Jurkat, Clone E6-1 (cell line): ENCODE measurements around the gene SLC7A7.
"Not testable (repeated sequence)": the region's sequence is repeated elsewhere in the genome, so short reads cannot be mapped to it uniquely, and the experiment has no call there.

Source experiments
- DNase-seq: peaks from one replicate; pipeline ENCODE4 v3.0.0-alpha.2; 2011; ENCODE audit warnings: low read depth, low spot score
- H3K4me3 ChIP-seq: 2 replicates; pipeline ENCODE4 v1.5.1; 2011; ENCODE audit warnings: mild to moderate bottlenecking, low read length, control low read depth, moderate library complexity

The SLC7A7 gene

DNA sequence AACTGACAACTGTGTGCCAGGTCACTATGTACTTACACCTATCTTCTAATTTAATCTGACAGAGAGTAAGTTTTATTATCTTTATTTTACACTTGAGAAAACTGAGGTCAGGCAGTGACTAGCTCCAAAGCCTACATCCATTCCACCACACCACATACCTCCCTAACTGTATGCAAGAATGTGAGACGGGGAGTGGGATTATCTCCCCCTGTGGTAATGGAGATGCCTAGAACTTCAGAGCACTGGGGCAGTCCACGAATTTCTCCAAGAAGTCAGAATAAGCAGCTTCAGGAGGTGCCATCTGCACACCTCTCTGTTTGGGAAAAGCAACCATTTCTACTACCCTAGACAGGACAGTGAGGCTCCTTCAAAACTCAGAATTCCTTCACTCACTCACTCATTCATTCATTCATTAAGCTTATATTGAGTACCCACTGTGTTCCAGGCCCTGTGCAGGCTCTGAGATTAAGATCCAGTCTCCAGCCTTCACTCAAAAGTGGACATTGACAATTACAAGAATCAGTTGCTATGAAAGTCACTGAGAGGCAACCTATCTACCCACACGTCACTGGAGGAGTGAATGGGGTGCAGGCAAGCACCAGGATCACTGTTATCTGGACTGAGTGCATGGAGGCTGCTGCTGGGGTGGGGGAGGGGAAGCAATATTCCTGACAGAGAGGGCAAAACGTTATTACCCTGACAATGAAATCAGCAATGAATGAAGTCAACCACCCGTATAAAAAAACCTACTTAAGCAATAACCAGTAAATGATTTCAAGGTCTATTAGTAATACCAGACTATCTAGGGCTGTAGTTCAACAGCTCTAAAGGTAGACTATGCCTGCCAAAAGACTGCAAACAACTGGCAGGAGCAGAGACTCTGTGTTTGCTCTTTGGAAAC, 18.0 kb downstream of the SLC7A7 start:
- DNase-seq, result no peak
- H3K4me3 ChIP-seq, result no peak overlapping the region

DNA sequence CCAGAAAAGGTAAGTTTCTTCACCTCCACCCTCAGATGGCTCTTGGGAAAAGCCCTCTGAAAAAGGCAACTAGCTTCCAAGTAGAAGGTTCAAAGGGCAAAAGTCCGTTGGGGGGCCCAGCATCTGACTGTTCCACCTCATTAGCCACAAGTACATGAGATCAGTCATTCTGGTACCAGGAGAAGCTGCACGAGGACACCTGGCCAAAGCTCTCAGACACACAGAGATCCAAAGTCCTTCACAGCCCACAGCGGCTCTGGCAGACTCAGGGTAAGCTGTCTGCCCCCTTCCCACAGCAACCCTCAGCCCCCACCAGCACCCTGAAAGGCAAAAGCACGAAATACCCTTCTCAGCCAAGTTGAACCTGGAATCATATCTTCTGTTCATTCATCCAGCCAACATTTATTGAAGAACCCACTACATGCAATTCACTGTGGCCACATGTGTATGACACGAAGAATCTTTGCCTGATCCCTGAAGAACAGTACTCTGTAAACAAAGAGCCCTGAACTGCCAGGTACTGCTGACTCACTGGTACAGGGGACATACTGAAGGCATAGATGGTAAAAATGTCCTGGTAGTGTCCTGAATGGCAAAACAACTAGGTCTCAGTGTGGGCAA, 19.0 kb downstream of the SLC7A7 start:
- no peak for DNase-seq
- no peak overlapping the region for H3K4me3 ChIP-seq

DNA sequence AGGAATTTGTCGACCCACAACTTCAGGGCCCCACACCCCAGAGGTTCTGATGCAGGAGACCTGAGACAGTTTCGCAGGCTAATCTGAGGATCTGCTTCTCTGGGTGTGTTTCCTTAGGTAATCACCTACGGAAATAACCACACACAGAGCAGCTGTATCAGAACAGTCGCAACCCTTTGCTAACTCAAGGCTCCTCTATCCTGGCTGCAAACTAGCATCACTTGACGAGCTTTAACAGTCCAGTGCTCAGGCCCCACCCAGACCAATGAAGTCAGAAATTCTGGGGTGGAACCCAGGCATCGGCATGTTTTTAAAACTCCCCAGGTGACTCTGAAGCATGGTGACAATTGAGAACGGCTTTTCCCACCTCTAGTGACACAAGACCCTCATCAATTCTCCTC, 20.7 kb downstream of the SLC7A7 start:
- DNase-seq, result no peak

DNA sequence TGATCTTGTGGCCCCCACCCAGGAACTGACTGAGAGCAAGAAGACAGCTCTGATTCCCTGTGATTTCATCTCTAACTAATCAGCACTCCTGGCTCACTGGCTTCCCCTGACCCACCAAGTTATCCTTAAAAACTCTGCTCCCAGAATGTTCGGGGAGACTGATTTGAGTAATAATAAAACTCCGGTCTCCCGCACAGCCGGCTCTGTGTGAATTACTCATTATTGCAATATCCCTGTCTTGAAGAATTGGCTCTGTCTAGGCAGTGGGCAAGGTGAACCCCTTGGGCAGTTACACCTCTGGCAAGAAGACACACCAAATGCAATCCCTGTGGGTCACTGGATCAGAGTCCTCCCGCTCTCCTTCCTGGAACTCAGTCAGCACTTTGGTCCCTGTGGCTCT, 21.3 kb downstream of the SLC7A7 start:
- H3K4me3 ChIP-seq, result no peak overlapping the region
- DNase-seq, result no peak

More for the DNA sequence above, 20.7 kb downstream of the SLC7A7 start:
- H3K4me3 ChIP-seq, result no peak overlapping the region

DNA sequence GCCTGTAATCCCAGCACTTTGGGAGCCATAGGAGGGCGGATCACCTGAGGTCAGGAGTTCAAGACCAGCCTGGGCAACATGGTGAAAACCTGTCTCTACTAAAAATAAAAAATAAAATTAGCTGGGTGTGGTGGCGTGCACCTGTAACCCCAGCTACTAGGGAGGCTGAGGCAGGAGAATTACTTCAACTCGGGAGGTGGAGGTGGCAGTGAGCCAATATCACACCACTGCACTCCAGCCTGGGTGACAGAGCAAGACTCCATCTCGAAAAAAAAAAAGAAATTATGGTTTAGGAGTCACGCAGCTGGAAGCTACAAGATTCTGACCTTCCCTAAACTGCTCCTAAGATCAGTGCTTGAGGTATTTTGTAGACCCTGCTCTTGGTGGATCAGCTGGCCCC, 21.7 kb downstream of the SLC7A7 start:
- DNase-seq, H3K4me3 ChIP-seq: not testable (repeated sequence)

DNA sequence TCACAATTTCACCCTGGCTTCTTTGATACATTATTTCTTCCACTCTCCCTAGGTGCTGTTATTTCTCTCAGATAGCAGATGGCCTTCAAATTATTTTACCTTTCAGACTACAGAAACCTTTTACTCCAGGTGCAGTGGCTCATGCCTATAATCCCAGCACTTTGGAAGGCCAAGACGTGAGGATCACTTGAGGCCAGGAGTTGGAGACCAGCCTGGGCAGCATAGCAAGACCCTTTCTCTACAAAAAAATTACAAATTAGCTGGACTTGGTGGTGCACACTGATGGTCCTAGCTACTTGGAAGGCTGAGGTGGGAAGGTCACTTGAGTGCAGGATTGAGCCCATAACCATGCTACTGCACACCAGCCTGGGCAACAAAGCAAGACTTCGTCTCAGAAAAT, 23.1 kb downstream of the SLC7A7 start:
- no peak for DNase-seq
- no peak overlapping the region for H3K4me3 ChIP-seq

DNA sequence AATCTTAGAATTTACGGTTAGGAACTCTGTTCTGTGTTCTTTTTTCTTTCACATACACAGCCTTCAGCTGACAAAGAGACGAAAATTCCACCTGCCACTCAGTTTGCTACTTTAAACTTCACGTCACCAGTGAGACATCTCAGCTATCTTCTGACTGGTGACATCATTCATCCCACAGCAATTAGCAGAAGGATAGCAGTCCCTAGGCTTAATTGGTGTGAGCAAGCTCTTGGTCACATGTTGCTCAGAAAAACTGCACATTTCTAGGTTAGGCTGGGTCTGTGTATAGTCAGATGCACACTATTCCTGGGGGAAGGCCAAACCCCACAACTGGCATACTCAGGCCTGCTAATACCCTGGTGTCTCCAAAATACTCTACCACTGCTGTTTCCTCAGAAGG, 23.9 kb downstream of the SLC7A7 start:
- DNase-seq, result no peak
- H3K4me3 ChIP-seq, result no peak overlapping the region

DNA sequence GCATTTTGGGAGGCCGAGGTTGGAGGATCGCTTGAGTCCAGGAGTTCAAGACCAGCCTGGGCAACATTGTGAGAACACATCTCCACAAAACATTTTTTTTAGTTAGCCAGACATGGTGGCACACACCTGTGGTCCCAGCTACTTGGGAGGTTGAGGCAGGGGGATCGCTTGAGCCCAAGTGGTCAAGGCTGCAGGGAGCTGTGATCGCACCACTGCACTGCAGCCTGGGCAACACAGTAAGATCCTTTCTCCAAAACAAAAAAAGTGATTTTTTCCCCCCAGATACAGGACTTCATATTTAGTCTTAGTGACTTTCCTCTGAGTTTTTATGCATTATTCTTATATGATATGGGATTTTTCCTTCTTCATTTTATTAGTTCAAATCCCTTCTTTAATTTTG, 28.6 kb downstream of the SLC7A7 start:
- DNase-seq, result no peak
- no peak overlapping the region for H3K4me3 ChIP-seq

DNA sequence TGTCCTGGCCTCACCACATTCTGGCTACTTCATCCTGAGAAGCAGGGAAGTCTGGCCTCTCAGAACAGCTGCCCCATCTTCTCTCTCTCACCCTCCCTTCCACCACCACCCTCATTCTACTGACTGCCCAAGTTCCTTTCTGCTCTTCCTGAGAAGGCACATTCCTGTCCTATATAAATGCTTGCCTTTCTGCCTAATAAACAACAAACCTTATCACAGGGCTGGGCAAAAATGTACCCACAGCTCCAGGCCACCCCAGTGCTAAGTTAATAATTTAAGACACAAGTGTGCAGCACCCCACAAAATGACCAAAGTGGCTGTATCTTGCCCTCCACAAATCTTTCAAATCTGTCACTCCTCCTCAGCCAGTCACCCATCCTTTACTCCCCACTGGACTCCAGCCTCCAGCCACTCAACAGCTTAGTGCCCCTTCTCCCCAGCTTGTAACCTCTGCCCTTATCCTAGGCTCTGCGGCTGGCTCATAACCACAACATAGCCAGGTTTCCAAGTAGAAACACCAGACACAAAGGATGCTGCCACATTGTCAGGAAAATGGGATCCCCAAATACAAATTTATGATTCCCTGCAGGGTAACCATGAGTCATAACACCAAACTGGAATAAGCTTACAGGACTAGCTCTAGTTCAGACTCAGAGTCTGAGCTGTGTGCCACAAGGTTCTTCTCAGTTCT, 33.8 kb downstream of the SLC7A7 start:
- H3K4me3 ChIP-seq, result no peak overlapping the region
- no peak for DNase-seq

DNA sequence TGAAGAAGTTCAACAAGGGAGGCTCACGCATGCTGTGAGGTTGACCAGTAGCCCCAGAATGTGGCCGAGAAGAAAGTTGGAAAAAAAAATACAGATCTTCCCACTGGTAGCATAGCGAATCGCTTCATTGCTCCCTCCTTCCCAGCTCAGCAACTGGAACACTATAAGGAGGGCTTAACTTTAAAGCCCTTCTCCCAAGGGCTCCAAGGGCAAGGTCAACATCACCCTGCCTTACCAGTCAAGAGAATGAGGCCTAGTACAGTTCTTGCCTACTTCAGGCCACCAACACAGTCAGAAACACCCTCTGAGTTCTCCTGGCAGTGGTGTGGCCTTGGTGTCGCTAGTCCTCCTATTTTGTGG, 34.3 kb downstream of the SLC7A7 start:
- no peak overlapping the region for H3K4me3 ChIP-seq
- no peak for DNase-seq

DNA sequence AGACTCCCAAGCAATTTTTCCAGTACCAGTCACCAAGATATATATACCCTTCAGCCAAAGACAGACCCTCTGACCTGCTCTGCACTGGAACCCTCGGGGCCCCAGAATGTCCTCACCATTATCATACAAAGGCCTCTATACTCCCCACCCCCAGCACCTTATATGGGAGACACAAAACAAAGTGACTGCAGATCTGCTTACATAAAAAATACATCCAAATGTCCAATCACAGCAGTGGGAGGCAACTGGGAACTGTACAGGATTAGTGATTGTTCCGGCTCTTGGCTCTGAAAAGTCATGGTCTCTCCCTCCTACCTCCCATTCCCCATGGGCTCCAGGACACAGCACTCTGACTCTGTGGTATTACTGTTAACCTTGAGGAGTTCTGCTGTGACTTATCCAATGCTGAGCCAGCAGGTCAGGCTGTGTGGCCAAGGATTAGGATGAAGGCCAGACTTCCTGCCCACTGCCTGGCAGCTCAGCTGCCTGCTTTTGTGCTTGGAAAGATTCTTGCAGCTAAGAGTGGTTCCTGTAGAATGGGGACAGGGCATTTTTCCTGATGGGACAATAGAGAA, 35.0 kb downstream of the SLC7A7 start:
- no peak for DNase-seq
- H3K4me3 ChIP-seq, result no peak overlapping the region

DNA sequence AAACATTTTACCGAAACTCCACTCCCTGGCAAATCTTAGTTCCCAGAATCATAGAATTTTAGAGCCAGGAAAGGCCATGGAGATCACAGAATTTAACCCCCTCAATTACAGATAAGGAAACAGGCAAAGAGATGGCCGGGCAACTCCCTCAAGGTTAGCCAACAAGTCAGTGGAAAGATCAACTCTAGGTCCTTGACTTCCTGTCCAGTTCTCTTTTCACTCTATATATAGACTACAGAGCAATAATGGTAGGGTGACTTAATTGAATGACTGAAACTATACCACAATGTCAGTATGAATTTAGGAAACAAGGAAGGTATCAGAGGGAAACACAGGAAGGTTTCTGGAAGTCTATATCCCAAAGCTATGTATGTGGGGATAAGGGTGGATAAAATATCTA, 37.2 kb downstream of the SLC7A7 start:
- no peak for DNase-seq
- H3K4me3 ChIP-seq, result no peak overlapping the region

DNA sequence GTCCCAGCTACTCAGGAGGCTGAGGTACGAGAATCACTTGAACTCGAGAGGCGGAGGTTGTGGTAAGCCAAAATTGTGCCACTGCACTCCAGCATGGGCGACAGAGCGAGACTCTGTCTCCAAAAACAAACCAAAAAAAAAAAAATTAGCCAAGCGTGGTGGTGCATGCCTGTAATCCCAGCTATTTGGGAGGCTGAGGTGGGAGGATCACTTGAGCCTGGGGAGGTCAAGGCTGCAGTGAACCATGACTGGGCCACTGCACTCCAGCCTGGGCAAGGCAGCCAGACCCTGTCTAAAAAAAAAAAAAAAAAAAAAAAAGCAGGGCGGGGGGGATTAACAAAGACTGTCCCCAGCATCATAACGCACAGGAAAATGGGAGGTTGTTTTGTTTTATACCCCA, 38.4 kb downstream of the SLC7A7 start:
- DNase-seq, H3K4me3 ChIP-seq: not testable (repeated sequence)

DNA sequence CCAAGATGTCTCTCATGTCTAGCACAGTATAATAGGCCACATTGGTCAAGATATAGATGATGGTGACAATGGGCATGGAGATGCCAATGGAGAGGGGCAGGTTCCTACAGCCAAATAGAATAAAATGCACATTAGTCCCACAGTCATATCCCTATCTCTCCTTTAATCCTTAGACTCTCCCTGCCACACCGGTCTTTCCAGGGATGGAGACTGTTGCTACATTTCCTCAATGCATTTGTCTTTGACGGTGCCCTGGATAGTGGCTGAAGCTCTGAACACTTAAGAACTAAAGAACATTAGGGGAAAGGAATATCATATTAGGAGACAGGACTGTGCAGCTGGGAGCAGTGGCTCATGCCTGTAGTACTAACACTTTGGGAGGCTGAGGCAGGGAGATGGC, 39.0 kb downstream of the SLC7A7 start:
- DNase-seq, result no peak
- no peak overlapping the region for H3K4me3 ChIP-seq

DNA sequence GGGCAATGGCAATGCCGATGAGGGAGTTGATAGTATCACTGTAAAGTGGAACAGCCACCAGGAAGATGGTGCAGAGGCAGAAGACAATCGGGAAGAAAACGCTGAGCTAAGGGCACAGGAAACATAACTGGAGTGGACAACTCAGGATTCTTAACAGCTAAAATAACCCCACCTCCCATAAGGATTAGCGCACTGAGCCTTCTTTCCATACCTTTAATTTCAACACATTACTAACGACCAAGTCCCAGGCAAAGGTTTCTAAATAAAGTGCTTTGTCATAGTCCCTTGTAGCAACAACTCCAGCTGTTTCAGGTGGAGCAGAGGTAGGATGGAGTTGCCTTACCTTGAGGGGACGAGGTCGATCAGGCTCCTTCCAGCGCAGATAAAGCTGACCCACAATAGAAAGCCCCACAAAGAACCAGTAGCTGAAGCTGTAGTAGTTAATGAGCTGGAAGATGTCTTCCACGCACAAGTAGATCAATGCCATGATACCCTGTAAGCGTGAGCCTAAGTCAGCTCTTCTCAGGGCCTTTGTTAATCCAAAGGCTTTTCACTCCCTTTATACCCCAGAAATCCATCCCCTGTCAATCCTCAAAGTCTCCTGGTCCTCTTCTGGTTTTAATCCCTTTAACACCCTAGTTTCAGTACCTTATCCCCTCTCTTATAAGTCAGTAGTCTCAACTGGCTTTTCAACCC, 41.1 kb downstream of the SLC7A7 start:
- H3K4me3 ChIP-seq, result no peak overlapping the region
- DNase-seq, result no peak

DNA sequence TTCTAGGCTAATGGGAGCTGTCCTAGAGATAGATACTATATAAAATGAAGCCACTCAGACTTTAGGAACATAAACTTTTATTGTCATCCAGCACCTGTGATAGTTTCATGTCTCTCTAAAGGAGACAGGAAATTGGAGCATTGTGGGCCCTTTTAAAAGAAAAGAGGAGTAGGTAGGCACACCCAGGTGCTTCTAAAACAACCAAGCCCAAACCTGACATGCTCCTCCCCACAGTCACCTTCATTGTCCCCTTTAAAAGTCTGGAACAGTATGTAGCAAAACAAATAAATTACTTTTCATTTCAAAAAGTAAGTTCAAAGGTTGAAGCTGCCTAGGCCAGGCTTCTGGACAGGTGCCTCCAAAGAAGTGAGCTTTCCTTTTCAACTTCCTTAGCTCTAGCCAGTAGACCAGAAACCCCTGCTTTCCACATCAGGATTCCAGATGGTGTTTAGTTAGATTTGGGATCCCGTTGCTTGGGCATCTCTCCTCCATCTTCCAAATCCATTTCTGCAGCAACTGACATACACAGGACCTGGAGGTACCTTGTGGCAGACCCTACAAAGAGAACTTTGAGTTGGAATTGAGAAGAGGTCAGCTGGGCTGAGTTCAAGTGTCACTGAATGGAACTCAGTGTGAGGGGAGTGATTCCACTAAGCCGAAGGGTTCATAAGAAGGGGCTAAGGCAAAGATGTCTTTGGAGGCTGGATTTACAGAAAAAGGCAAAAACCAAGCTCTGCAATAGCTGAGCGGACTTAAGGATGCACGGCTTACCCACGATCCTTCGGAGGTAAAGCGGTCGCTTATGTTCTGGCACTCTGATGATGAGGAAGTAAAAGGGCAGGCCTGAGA, 41.8 kb downstream of the SLC7A7 start:
- DNase-seq, result no peak
- H3K4me3 ChIP-seq, result no peak overlapping the region

DNA sequence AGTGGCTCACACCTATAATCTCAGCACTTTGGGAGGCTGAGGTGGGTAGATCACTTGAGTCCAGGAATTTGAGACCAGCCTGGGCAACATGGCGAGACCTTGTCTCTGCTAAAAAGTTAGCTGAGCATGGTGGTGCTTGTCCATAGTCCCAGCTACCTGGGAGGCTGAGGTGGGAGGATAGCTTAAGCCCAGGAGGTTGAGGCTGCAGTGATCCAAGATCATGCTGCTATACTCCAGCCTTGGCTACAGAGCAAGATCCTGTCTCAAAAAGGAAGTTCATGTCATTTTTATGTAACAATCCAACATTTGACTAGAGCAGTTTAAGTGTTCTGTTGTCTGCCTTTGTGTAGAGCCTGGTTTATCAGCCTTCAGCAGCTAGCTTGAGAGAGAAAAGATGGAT, 42.5 kb downstream of the SLC7A7 start:
- no peak for DNase-seq
- no peak overlapping the region for H3K4me3 ChIP-seq

DNA sequence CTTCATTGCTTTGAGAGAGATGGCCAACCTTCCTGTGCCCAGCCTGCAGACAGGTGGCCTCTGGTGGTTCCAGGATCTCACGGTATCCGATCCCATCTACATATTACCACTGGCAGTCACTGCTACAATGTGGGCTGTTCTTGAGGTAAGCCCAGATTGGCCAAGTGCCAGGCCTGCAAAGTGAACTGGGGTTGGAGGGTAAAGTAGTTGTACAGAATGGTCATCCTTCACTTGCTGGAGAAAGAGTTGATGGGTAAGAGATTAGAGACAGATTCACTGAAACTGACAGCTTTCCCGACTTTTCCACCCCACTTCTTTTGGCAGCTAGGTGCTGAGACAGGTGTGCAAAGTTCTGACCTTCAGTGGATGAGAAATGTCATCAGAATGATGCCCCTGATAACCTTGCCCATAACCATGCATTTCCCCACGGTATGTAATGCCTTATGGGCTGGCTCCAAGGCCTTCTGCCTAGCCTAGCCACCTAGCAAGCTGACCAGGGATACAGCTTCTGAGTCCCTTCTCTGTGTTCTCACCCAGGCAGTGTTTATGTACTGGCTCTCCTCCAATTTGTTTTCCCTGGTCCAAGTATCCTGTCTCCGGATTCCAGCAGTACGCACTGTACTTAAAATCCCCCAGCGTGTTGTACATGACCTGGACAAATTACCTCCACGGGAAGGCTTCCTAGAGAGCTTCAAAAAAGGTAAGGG, 44.6 kb downstream of the SLC7A7 start:
- no peak overlapping the region for H3K4me3 ChIP-seq
- no peak for DNase-seq
